HCT116 (cell line): ENCODE data around the gene DHCR24. TPM values are rescaled to one million over a fixed set of nuclear protein-coding genes. Genes with fewer than 3 reads are reported as not detected.

Experiments
- ATAC-seq: fragments of 200-7000 bp; cut with Tn5 transposase; 2 replicates; pipeline ENCODE4 v1.9.1; 2020; ENCODE audit warnings: mild to moderate bottlenecking, moderate library complexity
- BruUV-seq: library from RNA; stranded (reverse); fragments of 400-500 nt; replicated peaks from 2 replicates; lab custom pipeline; 2021; lab: Mats Ljungman, UMichigan
- CTCF ChIA-PET: fragments of 300-600 bp; sonication (Branson Sonifier 250); formaldehyde crosslinking; loops from one replicate; lab custom pipeline; 2021; ENCODE audit warnings: antibody characterized with exemption; lab: Charles Lee
- POLR2A ChIA-PET: fragments of 300-600, 350-600 bp; sonication (Branson Sonifier 250); formaldehyde crosslinking; loops from one replicate; lab custom pipeline; 2021; ENCODE audit warnings: antibody characterized with exemption; lab: Charles Lee
- RAD21 ChIA-PET, 2 experiments: fragments of 300-600 bp; sonication (Branson Sonifier 250); formaldehyde crosslinking; loops; one replicate each; lab custom pipeline; 2023; ENCODE audit warnings: low total read pairs in 2 of 2; ENCODE audit not compliant: uncharacterized antibody in 2 of 2, unreplicated experiment in 2 of 2, low non-redundant PET in 1 of 2; lab: Charles Lee
- DNase-seq: peaks from one replicate; pipeline ENCODE4 v3.0.0-alpha.2; 2010; ENCODE audit warnings: low read depth, low spot score
- H2AFZ ChIP-seq: fragments of 200-600 bp; shearing (Covaris generic), sonication (generic); 2 replicates; pipeline ENCODE4 v1.6.1; 2017; ENCODE audit warnings: low read depth, mixed run types, mixed read lengths, antibody characterized with exemption, low read length; ENCODE audit not compliant: poor library complexity, severe bottlenecking
- H3K27ac ChIP-seq: 2 replicates; pipeline ENCODE4 v1.5.1; 2012; ENCODE audit warnings: low read depth, low read length
- H3K27me3 ChIP-seq: fragments of 200-600 bp; sonication (generic); 2 replicates; pipeline ENCODE4 v1.6.1; 2016; ENCODE audit warnings: mixed run types, low read length, mixed read lengths; ENCODE audit not compliant: insufficient read depth
- H3K36me3 ChIP-seq, 2 experiments: fragments of 200-500 bp in 1 of 2; fragments of 200-600 bp in 1 of 2; sonication (Bioruptor generic) in 1 of 2; sonication (generic) in 1 of 2; 2 replicates each; pipeline versions ENCODE4 v1.5.1 to v1.6.1; 2014 to 2016; ENCODE audit warnings: low read length in 2 of 2, inconsistent platforms in 1 of 2, mixed read lengths in 1 of 2, mixed run types in 1 of 2; ENCODE audit not compliant: insufficient read depth in 2 of 2, control insufficient read depth in 1 of 2
- H3K4me1 ChIP-seq, 2 experiments: fragments of 200-600 bp in 1 of 2; sonication (generic) in 1 of 2; 2 replicates each; pipeline versions ENCODE4 v1.5.1 to v1.6.1; 2012 to 2017; ENCODE audit warnings: low read length in 2 of 2, inconsistent platforms in 1 of 2, mild to moderate bottlenecking in 1 of 2, mixed read lengths in 1 of 2, mixed run types in 1 of 2, moderate library complexity in 1 of 2; ENCODE audit not compliant: insufficient read depth in 2 of 2, control insufficient read depth in 1 of 2
- H3K4me2 ChIP-seq: fragments of 200-600 bp; sonication (generic); 2 replicates; pipeline ENCODE4 v1.6.1; 2017; ENCODE audit warnings: mixed run types, low read length, mixed read lengths
- H3K4me3 ChIP-seq, 2 experiments: fragments of 200-600 bp in 1 of 2; sonication (generic) in 1 of 2; replicated peaks in 1 of 2; 2 replicates each; pipeline ENCODE4 v1.5.1; 2011 to 2016; ENCODE audit warnings: low read length in 2 of 2, control low read depth in 1 of 2, low read depth in 1 of 2, mild to moderate bottlenecking in 1 of 2, mixed read lengths in 1 of 2, mixed run types in 1 of 2
- H3K79me2 ChIP-seq: fragments of 200-600 bp; sonication (generic); 2 replicates; pipeline ENCODE4 v1.6.1; 2017; ENCODE audit warnings: mild to moderate bottlenecking, mixed run types, low read length, moderate library complexity, mixed read lengths; ENCODE audit not compliant: insufficient read depth
- H3K9ac ChIP-seq: fragments of 200-600 bp; sonication (generic); 2 replicates; pipeline ENCODE4 v1.6.1; 2016; ENCODE audit warnings: low read length, mixed read lengths
- H3K9me2 ChIP-seq: fragments of 200-600 bp; sonication (generic), shearing (Covaris generic); 2 replicates; pipeline ENCODE4 v1.6.1; 2017; ENCODE audit warnings: mixed run types, mild to moderate bottlenecking, moderate library complexity; ENCODE audit not compliant: insufficient read depth
- H3K9me3 ChIP-seq, 2 experiments: fragments of 200-500 bp in 1 of 2; fragments of 200-600 bp in 1 of 2; sonication (Bioruptor generic) in 1 of 2; sonication (generic) in 1 of 2; 2 replicates each; pipeline ENCODE4 v1.6.1; 2014 to 2017; ENCODE audit warnings: low read length in 2 of 2, mixed read lengths in 2 of 2, inconsistent platforms in 1 of 2, low read depth in 1 of 2, mild to moderate bottlenecking in 1 of 2, mixed run types in 1 of 2, moderate library complexity in 1 of 2; ENCODE audit not compliant: control insufficient read depth in 1 of 2, insufficient read depth in 1 of 2
- H4K20me1 ChIP-seq: fragments of 200-600 bp; sonication (generic), shearing (Covaris generic); 2 replicates; pipeline ENCODE4 v1.6.1; 2017; ENCODE audit warnings: mixed run types, mild to moderate bottlenecking, moderate library complexity; ENCODE audit not compliant: insufficient read depth
- CBX3 ChIP-seq: IDR thresholded peaks from 2 replicates; pipeline ENCODE4 v1.6.1; 2012; ENCODE audit warnings: low read depth
- EZH2 ChIP-seq: fragments of 200-600 bp; sonication (generic); IDR thresholded peaks from 2 replicates; pipeline ENCODE4 v1.6.1; 2017; ENCODE audit warnings: antibody characterized with exemption, mixed run types
- EZH2phosphoT487 ChIP-seq: fragments of 200-600 bp; IDR thresholded peaks from 2 replicates; pipeline ENCODE4 v1.6.1; 2018; ENCODE audit warnings: antibody characterized with exemption, borderline replicate concordance
- JUND ChIP-seq: IDR thresholded peaks from 2 replicates; pipeline ENCODE4 v1.6.1; 2012
- TCF7L2 ChIP-seq: IDR thresholded peaks from 2 replicates; pipeline ENCODE4 v1.7.0; 2011; ENCODE audit warnings: borderline replicate concordance, inconsistent platforms; ENCODE audit not compliant: insufficient read depth, insufficient read length; ENCODE audit errors: extremely low read depth
- ZBTB33 ChIP-seq: IDR thresholded peaks from 2 replicates; pipeline ENCODE4 v1.6.1; 2011; ENCODE audit warnings: mild to moderate bottlenecking, low read length, moderate library complexity; ENCODE audit not compliant: insufficient replicate concordance; ENCODE audit errors: extremely low read depth
- intact Hi-C: fragments of 100-400 bp; cut with micrococcal nuclease; formaldehyde crosslinking; loops from 2 replicates; pipeline ENCODE4 v1.10.0; 2022
- total RNA-seq: library from RNA; stranded (reverse); gene quantifications from one replicate; pipeline ENCODE4 v1.2.1, GENCODE V29; 2021; ENCODE audit not compliant: unreplicated experiment
- TF ChIP-seq, protein P1 (sequence below): IDR thresholded peaks from 2 replicates; pipeline ENCODE4 v1.6.1; 2012

Gene DHCR24
- total RNA-seq, 1 experiment from 2014 or later, result 132 TPM

- no peaks in the 10 kb centered on the region for H4K20me1 ChIP-seq
- no TSS peak for BruUV-seq
- ChIA-PET RAD21 (no interaction called here), POLR2A (no interaction called here), CTCF (no interaction called here)
- H3K36me3 ChIP-seq, result no peaks in the 10 kb centered on the region
- no peak overlapping the region for H3K4me2 ChIP-seq
- no peak overlapping the region for H3K27ac ChIP-seq
- intact Hi-C loops, result no loop called here
- no peak overlapping the region for H3K4me3 ChIP-seq
- ATAC-seq, result no peak
- DNase-seq, result no peak
- no peaks in the 10 kb centered on the region for H3K4me1 ChIP-seq
- no peaks in the 10 kb centered on the region for H3K9me3 ChIP-seq
- H3K9me2 ChIP-seq, result no peaks in the 10 kb centered on the region
- TF ChIP-seq CBX3, result no peak
- TF ChIP-seq, protein P1, sequence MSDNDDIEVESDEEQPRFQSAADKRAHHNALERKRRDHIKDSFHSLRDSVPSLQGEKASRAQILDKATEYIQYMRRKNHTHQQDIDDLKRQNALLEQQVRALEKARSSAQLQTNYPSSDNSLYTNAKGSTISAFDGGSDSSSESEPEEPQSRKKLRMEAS, result no peak
- TF ChIP-seq JUND, result no peak
- no peak for TF ChIP-seq ZBTB33
- no peak for TF ChIP-seq EZH2
- no peak for TF ChIP-seq TCF7L2
- H3K27me3 ChIP-seq, result no peaks in the 10 kb centered on the region
- H3K79me2 ChIP-seq, result no peaks in the 10 kb centered on the region
- H3K9ac ChIP-seq, result no peak overlapping the region
- H2AFZ ChIP-seq, result no peak overlapping the region
Measured at GRCh38 chr1:54839824-54840223, 47.2 kb downstream of the DHCR24 start.

- POLR2A ChIA-PET, result interaction anchor here (1.3 kb wide), 1 partner anchor 18 kb away, joined by 4 read pairs; no protein-coding TSS in a partner anchor
- no peak for TF ChIP-seq EZH2phosphoT487
- TF ChIP-seq, all 23 proteins: peak for 0
Measured at GRCh38 chr1:54838565-54839180, 48.3 kb downstream of the DHCR24 start.

More at GRCh38 chr1:54838565-54839180, 48.3 kb downstream of the DHCR24 start:
- no TSS peak for BruUV-seq
- H4K20me1 ChIP-seq, result no peaks in the 10 kb centered on the region
- no peaks in the 10 kb centered on the region for H3K27me3 ChIP-seq
- H2AFZ ChIP-seq, result no peak overlapping the region
- H3K9ac ChIP-seq, result no peak overlapping the region
- H3K79me2 ChIP-seq, result no peaks in the 10 kb centered on the region
- ChIA-PET RAD21 (no interaction called here), CTCF (no interaction called here)
- no peaks in the 10 kb centered on the region for H3K36me3 ChIP-seq
- H3K4me3 ChIP-seq, result no peak overlapping the region
- no peak overlapping the region for H3K4me2 ChIP-seq
- intact Hi-C loops, result no loop called here
- no peaks in the 10 kb centered on the region for H3K9me2 ChIP-seq
- no peak for DNase-seq
- H3K9me3 ChIP-seq, result no peaks in the 10 kb centered on the region
- no peaks in the 10 kb centered on the region for H3K4me1 ChIP-seq
- no peak overlapping the region for H3K27ac ChIP-seq
- ATAC-seq, result no peak
